Upper lobe of right lung (tissue), 1 donor: ENCODE data around the gene MELTF. TPM values are rescaled to one million over a fixed set of nuclear protein-coding genes. Genes with fewer than 3 reads are reported as not detected.

Experiments used
- ATAC-seq: fragments of 200-7000 bp; cut with Tn5 transposase; one replicate; pipeline ENCODE4 v1.9.1; 2020; ENCODE audit warnings: mild to moderate bottlenecking, moderate library complexity
- DNase-seq: peaks from one replicate; pipeline ENCODE4 v3.0.0-alpha.2; 2020
- H3K27ac ChIP-seq: fragments of 200-600 bp; one replicate; pipeline ENCODE4 v1.8.0; 2022
- H3K27me3 ChIP-seq: fragments of 200-600 bp; one replicate; pipeline ENCODE4 v1.8.0; 2022; ENCODE audit warnings: mild to moderate bottlenecking
- H3K36me3 ChIP-seq: fragments of 200-600 bp; one replicate; pipeline ENCODE4 v1.8.0; 2022
- H3K4me1 ChIP-seq: fragments of 200-600 bp; one replicate; pipeline ENCODE4 v1.8.0; 2022
- H3K4me3 ChIP-seq: fragments of 200-600 bp; one replicate; pipeline ENCODE4 v1.8.0; 2022; ENCODE audit warnings: mild to moderate bottlenecking
- H3K9me3 ChIP-seq: fragments of 200-600 bp; one replicate; pipeline ENCODE4 v1.8.0; 2022
- intact Hi-C: fragments of 100-400 bp; cut with DNase I; formaldehyde crosslinking; loops from one replicate; pipeline ENCODE4 v1.11.0; 2022
- total RNA-seq: library from RNA; stranded (reverse); fragmentation: NEBNext Ultra II Directional; extraction: Animal tissue kit (Norgen Biotek cat#: 25700); gene quantifications from one replicate; pipeline ENCODE4 v1.2.1, GENCODE V29; 2021
- TF ChIP-seq, protein P1 (sequence below): fragments of 200-600 bp; IDR thresholded peaks from one replicate; pipeline ENCODE4 v1.8.0; 2022; ENCODE audit warnings: antibody characterized with exemption
- donor health status: DM: no; HTN: yes; CAD: no; lungs with severe emphysema.

MELTF gene
- total RNA-seq, 1 donor from 2014 or later: 2.3 TPM

DNA sequence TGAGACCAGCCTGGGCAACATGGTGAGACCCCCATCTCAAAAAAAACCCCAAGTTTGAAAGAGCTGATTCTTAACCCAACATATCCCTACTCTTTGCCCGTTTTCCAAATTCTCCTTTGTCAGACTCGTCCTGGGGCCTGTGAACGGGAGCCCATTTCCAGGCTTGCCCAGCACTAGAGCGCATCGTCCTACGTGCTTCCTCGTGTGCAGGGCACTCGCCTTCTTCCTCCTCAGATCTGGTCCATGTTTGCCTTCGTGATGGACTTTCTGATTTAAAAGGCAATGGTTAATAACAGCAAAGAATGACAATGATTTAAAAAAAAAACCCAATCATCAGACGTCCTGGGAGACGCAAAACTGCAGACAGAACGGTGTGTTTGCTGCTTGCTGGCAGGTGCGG, 10.1 kb downstream of the MELTF start:
- no peaks in the 10 kb centered on the region for H3K9me3 ChIP-seq
- H3K27ac ChIP-seq: no peak overlapping the region
- ATAC-seq (no peak), DNase-seq (no peak)
- intact Hi-C loops: no loop called here
- TF ChIP-seq, protein P1, sequence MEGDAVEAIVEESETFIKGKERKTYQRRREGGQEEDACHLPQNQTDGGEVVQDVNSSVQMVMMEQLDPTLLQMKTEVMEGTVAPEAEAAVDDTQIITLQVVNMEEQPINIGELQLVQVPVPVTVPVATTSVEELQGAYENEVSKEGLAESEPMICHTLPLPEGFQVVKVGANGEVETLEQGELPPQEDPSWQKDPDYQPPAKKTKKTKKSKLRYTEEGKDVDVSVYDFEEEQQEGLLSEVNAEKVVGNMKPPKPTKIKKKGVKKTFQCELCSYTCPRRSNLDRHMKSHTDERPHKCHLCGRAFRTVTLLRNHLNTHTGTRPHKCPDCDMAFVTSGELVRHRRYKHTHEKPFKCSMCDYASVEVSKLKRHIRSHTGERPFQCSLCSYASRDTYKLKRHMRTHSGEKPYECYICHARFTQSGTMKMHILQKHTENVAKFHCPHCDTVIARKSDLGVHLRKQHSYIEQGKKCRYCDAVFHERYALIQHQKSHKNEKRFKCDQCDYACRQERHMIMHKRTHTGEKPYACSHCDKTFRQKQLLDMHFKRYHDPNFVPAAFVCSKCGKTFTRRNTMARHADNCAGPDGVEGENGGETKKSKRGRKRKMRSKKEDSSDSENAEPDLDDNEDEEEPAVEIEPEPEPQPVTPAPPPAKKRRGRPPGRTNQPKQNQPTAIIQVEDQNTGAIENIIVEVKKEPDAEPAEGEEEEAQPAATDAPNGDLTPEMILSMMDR: no peak
- H3K4me3 ChIP-seq: no peak overlapping the region
- no peaks in the 10 kb centered on the region for H3K36me3 ChIP-seq
- H3K4me1 ChIP-seq: peaks cover 8% of the 10 kb centered on the region
- no peaks in the 10 kb centered on the region for H3K27me3 ChIP-seq

DNA sequence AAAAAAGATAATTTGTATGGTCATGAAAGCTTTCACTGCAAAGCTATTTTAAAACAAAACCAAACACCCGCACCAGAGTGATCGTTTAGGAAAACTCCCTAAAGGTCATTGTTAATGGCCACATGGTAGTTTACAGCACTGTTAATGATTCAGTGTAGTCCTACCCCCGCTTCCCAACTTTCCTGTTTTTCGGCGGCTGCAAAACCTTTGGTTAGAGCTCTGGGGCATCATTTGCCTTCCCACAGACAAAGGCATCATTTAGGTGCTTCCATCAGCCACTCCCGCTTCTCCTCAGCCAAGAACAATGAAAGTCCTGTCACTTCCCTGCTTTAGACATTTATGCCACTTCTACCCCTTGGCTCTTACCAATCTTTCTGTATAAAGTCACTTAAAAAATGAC, 10.6 kb downstream of the MELTF start:
- no peak for DNase-seq

DNA sequence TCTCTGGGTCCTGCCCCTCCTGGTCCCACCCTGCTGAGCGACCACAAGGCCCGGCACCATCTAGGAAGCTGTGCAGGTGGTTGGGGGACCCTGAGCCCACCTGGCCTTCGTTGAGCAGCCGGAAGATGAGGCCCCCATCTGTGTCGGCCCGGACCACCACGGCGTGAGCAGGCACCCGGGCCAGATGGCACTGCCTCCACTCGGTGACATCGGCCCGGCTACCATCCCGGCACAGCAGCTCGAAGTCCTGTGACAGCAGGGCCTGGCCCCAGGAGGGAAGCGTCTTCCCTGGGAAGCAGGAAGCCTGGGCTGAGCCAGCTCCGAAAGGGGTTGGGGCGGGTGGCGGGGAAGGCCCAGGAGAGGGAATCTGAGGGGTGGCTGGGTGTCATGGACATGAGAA, 12.6 kb downstream of the MELTF start:
- H3K4me1 ChIP-seq: no peaks in the 10 kb centered on the region
- ATAC-seq (no peak), DNase-seq (peak; percentile 57)
- intact Hi-C loops: no loop called here
- H3K4me3 ChIP-seq: no peak overlapping the region
- H3K27ac ChIP-seq: no peak overlapping the region
- no peaks in the 10 kb centered on the region for H3K9me3 ChIP-seq
- H3K36me3 ChIP-seq: no peaks in the 10 kb centered on the region
- TF ChIP-seq, protein P1: no peak
- H3K27me3 ChIP-seq: no peaks in the 10 kb centered on the region

More for the DNA sequence above, 10.6 kb downstream of the MELTF start:
- H3K27ac ChIP-seq: no peak overlapping the region
- TF ChIP-seq, protein P1: no peak
- H3K4me1 ChIP-seq: peaks cover 8% of the 10 kb centered on the region
- intact Hi-C loops: no loop called here
- H3K27me3 ChIP-seq: no peaks in the 10 kb centered on the region
- H3K9me3 ChIP-seq: no peaks in the 10 kb centered on the region
- no peak overlapping the region for H3K4me3 ChIP-seq
- H3K36me3 ChIP-seq: no peaks in the 10 kb centered on the region
- ATAC-seq: no peak

DNA sequence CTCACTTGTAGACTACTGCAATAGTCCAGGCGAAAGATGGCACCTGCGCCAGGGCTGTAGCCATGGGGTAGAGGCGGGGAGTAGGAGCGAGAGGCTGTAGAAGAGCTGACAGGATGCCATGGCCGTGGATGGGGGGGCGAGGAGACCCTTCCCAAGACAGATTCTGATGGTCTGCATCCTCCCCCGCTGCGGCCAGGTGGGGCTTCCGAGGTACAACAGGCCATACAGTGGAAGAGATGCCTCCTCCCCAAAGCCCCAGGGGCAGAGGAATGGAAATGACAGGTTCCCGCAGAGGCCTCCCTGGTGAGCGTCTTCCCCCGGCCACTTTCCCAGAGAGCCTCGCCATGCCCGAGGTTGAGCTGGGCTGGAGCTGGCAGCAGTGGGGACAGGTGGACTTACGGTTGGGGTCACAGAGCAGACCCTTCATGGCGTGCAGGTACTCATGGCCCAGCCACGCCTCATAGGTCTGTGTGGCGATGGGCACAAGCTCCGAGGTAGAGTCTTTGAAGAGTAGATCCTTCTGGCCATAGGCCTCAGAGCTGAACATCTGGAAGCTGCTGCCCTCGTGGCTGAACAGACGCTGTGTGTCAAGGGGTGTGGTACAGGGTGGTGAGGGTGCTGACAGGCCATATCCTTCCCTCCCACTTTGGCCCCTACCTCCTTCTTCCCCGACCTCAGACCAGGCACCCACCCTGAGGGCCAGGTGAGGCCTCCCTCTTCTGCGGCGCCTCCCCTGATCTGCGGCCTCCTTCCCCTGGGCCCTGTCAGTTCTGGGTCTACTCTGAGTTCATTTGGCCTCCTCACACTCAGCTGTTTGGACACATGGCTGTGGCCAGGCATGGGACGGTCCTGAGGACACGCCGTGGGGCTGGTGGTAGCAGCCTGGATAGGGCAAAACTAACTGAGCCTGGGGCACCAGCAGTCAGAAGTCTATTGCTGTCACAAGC, 13.6 kb downstream of the MELTF start:
- Histone ChIP-seq H3K4me3 (no peak overlapping the region), H3K27ac (no peak overlapping the region), H3K27me3 (no peaks in the 10 kb centered on the region), H3K36me3 (no peaks in the 10 kb centered on the region), H3K4me1 (no peaks in the 10 kb centered on the region), H3K9me3 (no peaks in the 10 kb centered on the region)
- DNase-seq (peak; percentile 53), ATAC-seq (no peak)
- intact Hi-C loops: no loop called here
- TF ChIP-seq, protein P1: no peak

DNA sequence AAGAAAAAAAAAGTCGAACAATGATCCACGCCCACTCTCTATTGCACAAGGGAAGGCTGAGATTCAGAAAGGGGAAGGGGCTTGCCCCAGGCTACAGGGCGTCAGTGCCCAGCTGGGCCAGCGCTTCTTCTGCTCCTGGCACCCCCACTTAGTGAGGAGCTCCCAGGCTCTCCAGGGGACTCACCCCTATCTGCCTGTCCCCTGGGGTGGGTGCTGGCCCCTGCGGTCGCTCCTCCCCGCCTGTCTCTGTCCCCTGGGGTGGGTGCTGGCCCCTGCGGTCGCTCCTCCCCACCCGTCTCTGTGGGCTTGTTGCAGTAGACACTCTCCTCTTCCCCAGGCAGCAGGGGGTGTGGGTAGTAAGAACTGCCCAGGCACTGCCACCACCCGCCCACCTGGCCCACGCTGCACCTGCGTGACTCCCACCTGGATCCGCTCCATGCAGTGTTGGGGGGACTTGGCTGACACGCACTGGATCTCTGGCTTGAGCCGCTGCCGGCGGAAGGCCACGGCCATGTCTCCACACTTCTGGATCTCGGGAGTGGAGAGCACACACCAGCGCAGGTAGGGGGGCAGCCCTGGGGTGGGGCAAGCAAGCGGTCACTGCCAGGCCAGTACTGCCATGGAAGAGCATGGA, 14.6 kb downstream of the MELTF start:
- DNase-seq (no peak), ATAC-seq (no peak)
- no peaks in the 10 kb centered on the region for H3K4me1 ChIP-seq
- H3K27ac ChIP-seq: no peak overlapping the region
- intact Hi-C loops: no loop called here
- no peak overlapping the region for H3K4me3 ChIP-seq
- no peaks in the 10 kb centered on the region for H3K36me3 ChIP-seq
- H3K27me3 ChIP-seq: no peaks in the 10 kb centered on the region
- TF ChIP-seq, protein P1: no peak
- H3K9me3 ChIP-seq: no peaks in the 10 kb centered on the region
